ENCODE results near the gene ADARB2.
"Not testable (repeated sequence)": the region's sequence is repeated elsewhere in the genome, so short reads cannot be mapped to it uniquely, and the experiment has no call there.

The ADARB2 gene

DNA sequence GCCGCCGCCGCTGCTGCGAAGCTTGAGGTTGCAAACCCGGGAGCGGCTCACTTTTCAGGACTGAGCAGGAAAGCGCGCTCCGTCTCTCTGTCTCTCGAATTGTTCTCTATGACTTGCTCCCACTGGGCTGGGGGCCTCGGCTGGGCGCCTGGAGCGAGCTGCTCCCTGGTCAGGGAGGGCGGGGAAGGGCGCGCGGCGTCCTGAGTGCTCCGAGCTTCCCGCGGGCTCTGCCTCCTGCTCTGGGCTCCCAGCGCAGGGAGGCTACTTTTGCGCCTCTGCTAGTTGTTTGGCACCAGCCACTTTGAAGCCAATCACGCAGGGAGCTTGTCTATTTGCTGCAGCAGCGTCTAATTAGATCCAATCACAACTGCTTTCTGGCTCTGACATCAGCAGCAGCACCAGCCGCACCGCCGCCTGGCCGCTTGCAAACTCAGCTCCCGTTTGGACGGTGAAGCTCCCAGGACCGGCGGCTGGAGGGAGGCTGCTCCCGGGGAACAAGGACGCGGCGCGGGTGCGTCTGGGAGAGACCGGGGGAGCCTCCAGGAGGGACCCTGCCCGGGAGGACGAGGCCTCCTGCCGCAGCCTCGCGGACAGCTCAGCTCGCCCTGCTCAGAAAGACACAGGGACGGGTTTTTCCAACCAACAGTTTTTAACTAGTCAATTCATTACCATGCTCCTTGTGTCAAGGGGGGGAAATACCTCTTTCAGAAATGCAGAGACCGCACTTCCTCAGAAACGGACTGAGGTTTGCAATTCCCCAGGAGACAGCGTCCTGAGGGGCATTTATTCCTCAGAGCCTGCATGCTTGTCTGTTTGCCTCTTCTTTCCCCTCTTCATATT, at the start of gene ADARB2:
Gene ADARB2 (minus strand): TSS at position 304 of the 840 bp plus-strand sequence.
- no peak for DNase-seq (ENCODE audit: low read depth)

DNA sequence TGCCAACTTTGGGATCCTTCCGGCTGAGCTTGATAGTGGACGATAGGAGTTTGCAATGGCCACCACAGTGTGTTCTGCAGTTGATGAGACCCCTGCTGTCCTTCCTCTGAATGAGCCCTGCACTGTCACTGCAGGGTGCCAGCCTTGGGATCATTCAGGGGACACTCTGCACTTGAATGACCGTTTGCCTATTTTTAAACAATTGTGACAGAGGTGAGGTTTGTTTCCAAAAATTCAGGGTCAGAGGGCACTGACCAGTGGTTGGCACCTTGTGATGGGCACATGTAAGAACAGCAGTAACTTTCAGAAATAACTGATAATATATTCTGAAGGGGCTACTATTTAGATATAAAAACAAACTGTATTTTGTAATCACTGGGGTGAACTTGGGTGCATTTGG, 48.5 kb upstream of the ADARB2 start:
- no peak for DNase-seq (ENCODE audit: low read depth)

DNA sequence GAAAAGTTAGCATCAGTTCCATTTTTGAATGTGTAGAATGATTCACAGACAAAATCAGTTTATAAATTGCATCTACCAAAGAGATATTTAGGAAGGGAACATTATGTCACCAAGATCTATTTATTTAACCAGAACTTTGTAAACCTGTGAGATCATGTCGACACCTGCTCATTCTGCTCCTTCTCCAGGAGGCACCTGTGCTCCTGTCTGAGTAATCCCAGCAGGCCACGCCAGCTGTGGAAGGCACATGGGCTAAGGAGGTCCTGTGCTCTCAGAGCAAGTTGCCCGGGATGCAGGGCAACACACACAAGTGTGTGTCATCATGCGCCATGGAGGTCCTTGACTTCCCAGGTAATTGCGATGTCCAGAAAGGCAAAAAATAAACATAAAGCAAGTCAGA, 45.5 kb upstream of the ADARB2 start:
- DNase-seq (ENCODE audit: low read depth), result no peak

DNA sequence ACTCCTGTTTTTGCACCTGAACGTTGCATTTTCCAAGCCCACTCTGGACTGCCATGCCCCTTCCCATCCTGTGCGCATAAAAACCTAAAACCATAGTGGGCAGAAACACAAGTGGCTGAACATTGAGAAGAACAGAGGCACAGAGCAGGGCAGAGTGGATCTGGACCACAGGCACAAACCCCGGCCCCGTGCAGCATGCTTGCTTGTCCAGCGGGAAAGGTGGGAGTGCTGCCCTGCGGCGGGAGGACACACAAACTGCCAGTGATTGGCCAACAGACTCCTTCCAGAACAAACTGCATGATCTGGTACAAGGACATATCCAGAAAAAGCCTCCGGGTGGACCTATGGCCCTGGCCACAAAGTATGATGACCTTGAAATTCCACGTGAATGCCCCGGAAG, 42.5 kb upstream of the ADARB2 start:
- DNase-seq (ENCODE audit: low read depth), result no peak

DNA sequence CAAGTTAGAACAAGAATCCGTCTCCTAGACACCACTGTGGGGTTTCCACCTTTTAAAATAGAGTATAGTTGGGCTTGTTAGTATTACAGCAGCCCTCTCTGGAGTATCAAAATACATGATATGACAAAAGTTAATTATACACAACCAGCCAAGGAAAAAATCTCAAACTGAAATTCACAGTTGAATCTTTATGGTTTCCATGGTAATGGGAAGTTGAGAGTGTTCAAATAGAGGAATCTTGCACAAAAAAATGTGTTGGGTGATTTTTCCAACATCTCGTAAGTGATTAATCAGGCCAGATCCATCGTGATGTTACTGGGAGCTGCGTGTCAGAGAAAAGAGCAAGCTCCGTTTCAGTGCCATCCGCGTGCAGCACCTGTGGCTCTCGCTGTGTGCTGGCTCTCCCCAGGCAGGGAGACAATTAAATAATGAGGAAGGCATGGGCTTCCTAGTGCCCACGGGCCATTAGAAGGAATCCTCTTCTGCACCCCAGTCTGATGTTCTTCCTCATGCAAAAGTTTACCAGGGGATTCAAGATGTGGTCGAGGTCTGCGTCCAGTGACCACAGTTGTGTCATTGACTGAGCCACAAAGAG, 41.1 kb upstream of the ADARB2 start:
- no peak for DNase-seq (ENCODE audit: low read depth)

DNA sequence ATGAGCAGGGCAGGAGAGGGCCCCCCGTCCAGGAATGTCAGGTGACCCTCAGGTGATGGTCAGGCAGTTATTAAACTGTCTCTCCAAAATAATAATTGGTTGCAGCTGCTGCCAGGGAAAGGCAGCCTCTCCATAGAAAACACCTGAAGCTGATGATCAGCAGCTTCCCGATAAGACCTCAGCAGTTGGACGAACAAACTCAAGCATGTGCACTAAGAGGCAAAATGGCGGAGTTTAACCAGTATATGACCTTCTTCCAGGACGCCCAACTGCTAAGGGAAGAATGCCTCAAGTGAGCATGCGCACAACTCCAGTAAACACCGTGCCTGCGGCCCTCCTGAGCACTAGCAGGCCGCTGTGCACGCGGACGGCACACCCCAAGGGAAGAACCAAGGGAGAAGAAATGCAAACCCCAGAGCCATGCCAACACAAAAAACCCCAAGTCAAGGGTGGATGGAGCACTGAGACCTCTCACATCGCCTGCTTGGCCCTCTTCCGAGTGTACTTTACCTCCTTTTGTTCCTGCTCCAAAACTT, 38.9 kb upstream of the ADARB2 start:
- no peak for DNase-seq (ENCODE audit: low read depth)

DNA sequence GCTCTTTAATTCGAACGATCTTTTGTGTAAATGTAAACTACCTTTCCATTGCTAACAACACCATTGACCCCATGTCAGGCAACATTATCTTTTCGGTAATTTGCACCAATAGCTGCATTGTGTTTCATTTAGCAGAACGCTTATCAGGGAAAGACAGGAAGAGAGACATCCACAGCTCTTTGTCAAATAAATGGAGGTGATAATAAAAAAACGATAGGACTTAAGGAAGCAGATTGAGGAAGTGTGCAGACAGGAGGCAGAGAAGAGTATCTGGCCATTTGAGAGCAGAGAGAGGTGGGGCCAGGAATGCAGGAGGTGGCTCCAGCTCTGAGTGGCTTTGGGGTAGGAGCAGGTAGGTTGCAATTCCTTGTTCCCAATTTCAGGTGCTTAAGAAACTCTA, 37.5 kb upstream of the ADARB2 start:
- no peak for DNase-seq (ENCODE audit: low read depth)

DNA sequence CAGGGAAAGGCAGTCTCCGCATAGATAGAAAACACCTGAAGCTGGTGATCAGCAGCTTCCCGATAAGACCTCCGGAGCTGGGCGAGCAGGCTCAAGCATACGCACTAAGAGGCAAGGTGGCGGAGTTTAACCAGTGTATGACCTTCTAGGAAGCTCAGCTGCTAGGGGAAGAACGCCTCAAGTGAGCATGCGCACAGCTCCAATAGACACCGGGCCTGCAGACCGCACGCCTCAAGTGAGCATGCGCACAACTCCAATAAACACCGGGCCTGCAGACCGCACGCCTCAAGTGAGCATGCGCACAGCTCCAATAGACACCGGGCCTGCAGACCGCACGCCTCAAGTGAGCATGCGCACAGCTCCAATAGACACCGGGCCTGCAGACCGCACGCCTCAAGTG, 35.9 kb upstream of the ADARB2 start:
- DNase-seq (ENCODE audit: low read depth), result not testable (repeated sequence)

DNA sequence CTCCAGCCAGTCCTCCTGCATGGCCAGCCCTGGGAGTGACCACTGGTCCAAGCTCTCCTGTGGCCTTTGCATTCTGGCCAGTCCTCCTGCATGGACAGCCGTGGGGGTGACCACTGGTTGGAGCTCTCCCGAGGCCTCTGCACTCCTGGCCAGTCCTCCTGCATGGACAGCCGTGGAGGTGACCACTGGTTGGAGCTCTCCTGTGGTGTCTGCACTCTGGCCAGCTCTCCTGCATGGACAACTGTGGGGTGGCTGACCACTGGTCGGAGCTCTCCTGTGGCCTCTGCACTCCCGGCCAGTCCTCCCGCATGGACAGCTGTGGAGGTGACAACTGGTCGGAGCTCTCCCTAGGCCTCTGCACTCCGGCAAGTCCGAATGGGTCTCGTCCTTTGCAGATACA, 28.7 kb upstream of the ADARB2 start:
- no peak for DNase-seq (ENCODE audit: low read depth)

DNA sequence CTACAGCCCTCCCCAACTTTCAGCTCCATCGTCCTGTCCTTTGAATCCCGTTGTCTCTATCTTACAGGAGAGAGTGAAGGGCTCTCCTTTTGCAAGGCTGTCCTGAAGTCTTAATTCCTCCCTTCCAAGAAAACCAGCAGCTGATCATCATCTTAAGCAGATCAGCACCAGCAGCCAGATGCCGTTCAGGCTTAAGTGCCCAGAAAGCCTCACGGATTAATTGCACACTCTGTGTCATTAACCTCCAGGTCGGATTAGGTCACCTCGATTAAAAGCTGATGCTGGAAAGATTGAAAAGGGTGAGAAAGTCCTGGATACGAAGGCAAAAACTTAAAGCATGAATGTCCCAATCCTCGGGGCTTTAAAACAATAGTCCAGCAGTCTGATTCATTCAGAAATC, 24.8 kb upstream of the ADARB2 start:
- DNase-seq (ENCODE audit: low read depth), result no peak

DNA sequence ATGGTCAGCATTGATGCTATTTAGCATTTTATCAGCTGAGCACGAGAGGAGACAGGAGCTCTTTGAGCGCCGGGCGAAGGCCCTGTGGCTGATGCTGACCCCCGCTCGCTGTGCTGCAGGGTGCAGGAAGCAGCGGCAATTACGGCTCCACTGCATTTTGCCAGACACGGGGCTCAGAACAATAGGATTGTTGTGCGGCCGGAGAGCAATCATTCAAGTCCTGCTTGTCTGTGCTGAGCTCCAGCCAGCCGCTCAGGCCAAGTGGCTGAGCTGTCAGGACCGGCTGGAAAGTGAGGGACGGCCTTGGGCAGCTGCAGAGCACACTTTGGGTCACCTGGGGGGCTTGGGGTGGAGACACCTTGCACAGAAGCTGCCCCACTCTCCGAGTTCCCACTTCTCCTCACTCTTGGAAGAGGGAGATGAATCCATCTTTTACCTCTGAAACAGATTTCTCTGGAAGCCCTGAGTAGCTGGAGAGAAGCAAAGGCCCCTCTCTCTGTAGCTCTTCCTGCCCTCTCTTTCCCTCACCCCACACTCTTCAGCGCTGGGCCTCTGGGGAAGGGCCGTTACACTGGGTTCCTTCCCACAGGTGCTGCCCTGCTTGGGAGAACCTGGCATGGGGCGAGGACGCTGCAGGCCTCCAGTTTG, 17.3 kb upstream of the ADARB2 start:
- DNase-seq (ENCODE audit: low read depth), result no peak

DNA sequence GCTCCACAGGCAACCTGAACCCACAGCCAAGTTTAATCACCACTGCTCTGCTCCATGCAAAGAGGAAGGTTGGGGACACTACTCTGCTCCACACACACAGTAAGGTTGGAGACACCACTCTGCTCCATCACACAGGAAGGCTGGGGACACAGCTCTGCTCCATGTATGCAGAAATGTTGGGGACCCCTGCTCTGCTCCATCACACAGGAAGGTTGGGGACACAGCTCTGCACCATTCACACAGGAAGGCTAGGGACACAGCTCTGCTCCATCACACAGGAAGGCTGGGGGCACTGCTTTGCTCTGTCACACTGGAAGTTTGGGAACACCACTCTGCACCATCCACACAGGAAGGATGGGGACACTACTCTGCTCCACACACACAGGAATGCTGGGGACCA, 14.8 kb upstream of the ADARB2 start:
- DNase-seq (ENCODE audit: low read depth), result no peak

DNA sequence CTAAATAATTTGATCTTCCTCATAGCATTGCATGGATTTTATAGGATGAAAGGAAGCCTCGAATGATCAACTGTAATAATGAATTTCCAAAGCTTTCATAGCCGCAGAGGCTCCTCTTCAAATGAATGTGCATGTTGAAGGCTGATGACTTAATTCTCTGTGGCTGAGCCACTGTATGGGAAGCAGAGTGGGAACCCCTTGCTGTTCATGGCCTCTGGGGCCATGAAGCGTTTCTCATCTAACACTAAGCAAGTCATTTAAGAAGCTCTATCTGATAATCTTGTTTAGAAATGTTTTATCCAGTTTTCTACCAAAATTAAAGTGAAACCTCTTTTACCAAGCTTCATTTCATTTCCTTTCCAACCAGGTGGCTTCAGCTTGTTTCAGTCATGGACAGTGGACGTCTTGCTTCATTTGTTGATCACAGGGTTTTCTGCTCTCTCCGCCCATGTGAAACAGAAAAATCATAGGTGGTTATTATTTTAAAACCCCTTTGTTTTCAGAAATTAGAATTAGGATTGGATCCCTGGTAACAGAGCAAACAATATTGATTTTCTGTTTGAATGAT, 10.3 kb upstream of the ADARB2 start:
- no peak for DNase-seq (ENCODE audit: low read depth)

DNA sequence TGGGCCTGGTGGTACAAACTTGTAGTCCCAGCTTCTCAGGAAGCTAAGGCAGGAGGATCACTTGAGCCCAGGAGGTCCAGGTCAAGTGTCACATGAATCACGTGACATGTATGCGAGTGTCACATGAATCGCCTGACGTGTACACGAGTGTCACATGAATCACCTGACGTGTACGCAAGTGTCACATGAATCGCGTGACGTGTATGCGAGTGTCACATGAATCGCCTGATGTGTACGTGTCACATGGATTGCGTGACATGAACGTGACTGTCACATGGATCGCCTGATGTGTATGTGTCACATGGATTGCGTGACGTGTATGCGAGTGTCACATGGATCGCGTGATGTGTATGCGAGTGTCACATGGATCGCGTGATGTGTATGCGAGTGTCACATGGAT, 9.5 kb upstream of the ADARB2 start:
- no peak for DNase-seq (ENCODE audit: low read depth)

DNA sequence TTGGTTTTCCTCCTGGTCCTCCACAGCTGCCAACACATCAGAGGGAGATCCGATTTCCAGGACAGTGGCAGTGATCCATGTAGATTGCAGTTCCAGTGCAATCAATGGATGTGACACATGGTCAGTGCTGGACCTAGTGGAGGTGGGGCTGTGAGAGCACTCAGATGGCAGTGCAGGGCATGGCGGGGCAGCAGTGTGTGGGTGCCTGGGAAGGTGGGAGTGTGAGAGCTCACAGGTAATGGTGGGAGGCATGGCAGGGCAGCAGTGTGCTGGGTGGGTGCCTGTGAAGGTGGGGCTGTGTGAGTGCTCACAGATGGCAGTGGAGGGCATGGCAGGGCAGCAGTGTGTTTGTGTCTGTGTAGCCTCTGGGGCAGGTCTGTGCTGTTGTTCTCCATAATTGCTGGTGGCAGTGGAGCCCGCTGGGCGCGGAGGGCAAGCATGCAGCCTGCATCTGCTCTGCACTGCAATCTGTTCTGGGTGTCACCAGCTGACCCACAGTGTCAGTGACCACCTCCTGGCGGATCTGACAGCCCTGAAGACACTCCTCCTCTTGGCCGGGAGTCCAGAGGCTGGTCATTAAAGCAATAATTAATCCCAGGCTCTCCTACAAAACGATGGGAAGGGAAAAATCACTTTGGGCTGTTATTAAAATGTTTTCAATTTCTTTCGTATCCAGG, 8.6 kb upstream of the ADARB2 start:
- DNase-seq (ENCODE audit: low read depth), result no peak

DNA sequence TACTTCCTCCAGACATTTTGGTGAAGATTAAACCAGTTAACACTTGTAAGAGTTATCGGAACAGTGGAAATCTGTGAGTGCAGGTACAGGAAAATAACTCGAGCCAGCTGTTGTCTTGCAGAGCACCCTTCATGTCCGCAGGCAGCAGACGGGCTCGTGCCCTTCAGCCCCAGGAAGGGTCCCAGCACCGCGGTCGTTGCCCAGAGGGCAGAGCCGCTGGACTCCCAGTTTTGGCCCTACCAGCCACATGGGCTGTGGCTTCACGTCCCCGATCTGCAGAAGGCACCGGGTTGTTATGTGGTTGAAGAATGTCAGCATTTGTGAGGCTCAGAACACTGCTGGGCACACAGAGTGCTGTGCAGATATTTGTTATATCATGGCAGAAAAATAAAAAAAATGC, 7.2 kb upstream of the ADARB2 start:
- no peak for DNase-seq (ENCODE audit: low read depth)

DNA sequence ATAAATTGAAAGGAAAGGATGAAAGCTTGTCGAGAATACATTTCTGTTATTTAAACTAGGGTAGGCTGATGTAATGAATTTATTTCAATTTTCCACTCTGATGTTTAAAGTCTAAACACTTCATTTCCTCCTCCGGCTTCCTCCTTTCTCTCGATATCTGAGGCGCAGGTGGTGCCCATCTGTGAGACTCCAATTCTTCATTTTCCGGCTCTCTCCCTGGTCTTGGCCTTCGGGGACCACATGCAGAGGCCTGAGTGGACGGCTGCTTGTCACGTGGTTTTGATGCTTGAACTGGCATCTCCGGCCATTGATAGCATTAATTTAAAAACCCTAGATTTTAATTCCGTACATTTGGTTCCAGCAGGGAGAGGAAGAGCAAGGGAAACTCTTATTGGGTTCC, 5.8 kb upstream of the ADARB2 start:
- DNase-seq (ENCODE audit: low read depth), result no peak

DNA sequence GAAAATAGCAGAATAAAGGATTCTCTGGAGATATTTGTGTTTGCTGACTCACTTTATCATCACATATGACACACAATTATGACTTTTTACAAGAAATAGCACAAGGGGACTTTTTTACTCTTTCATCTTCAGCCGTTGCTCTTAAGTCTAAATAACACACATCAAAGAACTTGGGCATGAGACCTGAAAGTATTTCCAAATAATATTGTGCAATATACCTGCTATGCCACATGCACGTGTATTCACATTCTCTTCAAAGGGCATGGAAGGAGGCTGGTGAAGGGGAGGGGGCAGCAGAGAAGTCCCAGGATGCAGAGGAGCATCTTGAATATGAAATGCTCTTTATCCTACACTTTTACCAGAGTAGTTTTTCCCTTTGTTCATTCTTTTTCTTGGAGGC, 4.1 kb upstream of the ADARB2 start:
- DNase-seq (ENCODE audit: low read depth), result no peak

DNA sequence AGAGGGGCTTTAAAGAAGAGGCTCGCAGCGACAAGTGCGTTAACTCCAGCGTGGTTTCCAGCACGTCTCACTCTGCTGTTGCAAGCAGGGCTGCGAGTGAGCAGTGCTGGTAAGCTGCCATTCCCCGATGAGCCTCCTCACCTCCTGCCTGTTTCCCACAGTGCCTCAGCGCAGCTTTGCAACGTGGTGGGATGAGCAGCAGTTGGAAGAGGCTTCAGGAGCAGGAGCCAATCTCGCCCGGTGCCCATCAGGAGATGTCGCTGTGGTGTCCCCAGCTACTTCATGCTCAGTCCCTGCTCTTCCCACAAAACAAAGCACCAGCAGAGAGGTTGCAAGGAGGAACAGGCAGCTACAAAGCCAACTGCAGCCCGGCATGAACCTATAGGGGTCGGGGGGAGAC, 2.4 kb upstream of the ADARB2 start:
- DNase-seq (ENCODE audit: low read depth), result no peak

DNA sequence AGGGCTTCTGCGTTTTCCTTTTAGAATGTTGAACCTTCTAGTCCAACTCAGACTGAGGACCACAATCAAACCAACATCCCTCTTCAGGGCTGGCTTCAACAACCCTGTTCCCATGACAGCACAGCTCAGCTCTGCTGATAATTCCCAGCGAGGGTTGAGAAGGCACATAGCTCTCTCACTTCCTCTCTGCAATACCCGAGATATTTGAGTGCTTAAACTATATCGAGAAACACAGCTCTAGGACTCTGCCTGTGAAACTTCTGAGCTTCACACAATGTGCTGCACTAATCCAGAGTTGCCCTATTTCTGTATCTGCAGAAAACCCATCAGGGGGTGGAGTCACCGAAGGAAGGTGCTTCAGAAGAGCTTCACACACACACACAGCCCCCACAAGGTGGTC, 1.6 kb upstream of the ADARB2 start:
- no peak for DNase-seq (ENCODE audit: low read depth)

DNA sequence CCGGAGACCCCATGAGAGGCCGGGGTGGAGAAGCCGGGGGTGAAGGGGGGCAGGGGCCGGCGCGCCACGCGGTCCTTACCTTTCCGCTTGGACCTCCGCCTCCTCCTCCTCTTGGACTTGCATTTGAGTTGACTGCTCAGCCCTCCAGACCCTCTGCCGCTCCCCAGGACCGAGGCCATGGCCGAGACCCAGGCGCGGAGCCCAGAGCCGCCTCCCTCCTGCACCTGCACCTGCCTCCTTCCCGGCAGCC, 428 bp downstream of the ADARB2 start:
- no peak for DNase-seq (ENCODE audit: low read depth)

DNA sequence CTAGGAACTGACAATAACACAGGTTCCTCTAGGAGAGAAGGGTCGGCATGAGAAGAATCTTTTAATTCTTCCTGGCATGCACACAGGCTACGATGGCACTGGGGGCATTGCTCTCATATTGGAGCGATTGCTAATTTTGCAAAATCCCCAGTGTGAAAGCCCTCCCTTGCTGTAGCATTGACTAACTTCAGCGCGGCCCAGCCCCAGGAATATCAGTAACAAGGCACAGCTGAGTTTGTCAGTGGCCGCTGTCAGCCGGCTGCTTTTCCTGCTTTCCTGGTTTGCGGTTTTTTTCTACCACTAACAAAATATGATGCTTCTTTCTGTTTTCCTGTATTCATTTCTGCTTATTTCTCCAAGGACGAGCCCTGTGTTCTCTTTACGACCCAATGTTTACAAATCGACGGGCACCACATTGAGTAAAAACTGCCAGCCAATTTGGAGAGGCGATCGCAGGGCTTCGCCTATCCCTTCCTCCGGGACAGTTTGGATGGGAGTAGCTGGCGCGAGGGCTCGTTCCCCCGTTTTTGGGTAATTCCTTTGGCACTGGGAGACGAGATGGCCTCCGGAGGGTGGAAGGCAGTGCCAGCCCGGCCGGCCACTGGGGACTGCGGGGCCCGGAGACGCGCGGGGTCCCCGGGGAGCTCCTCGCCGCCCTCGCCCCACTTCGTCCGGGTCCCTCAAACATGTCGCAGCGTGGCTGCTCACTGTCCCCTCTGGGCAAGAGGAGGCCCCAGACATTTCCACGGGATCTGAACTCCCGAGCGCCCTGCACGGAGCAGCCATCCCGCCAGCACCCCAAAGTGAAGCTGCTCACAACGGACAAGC, 967 bp downstream of the ADARB2 start:
- no peak for DNase-seq (ENCODE audit: low read depth)

All from fibroblast of gingiva (primary cell).